Activated CD8-positive, alpha-beta T cell treated with anti-CD3 and anti-CD28 coated beads for 36 hours (primary cell): Measurements from ENCODE around the gene LZTS3. TPM values are rescaled to one million over a fixed set of nuclear protein-coding genes. Genes with fewer than 3 reads are reported as not detected.

Experiments
- ATAC-seq: fragments of 200-7000 bp; cut with Tn5 transposase; one replicate; pipeline ENCODE4 v1.10.0; 2021; ENCODE audit warnings: mild to moderate bottlenecking, moderate library complexity
- CTCF ChIA-PET: fragments of 350-600 bp; sonication (Branson Sonifier 250); formaldehyde crosslinking; loops from one replicate; lab custom pipeline; 2021; ENCODE audit warnings: antibody characterized with exemption; lab: Charles Lee
- POLR2A ChIA-PET: fragments of 350-600 bp; sonication (Branson Sonifier 250); formaldehyde crosslinking; loops from one replicate; lab custom pipeline; 2021; ENCODE audit warnings: antibody characterized with exemption; lab: Charles Lee
- DNase-seq: peaks from one replicate; pipeline ENCODE4 v3.0.0-alpha.2; 2020
- H3K27ac Mint-ChIP-seq: one replicate; pipeline ENCODE4 v1.8.0; 2021; ENCODE audit warnings: mild to moderate bottlenecking, mixed read lengths
- H3K27me3 Mint-ChIP-seq: one replicate; pipeline ENCODE4 v1.8.0; 2021; ENCODE audit warnings: mixed read lengths
- H3K36me3 Mint-ChIP-seq: one replicate; pipeline ENCODE4 v1.8.0; 2021; ENCODE audit warnings: low read depth, mixed read lengths
- H3K4me1 Mint-ChIP-seq: one replicate; pipeline ENCODE4 v1.8.0; 2021; ENCODE audit warnings: low read depth, mixed read lengths
- H3K4me3 Mint-ChIP-seq: one replicate; pipeline ENCODE4 v1.8.0; 2021; ENCODE audit warnings: mild to moderate bottlenecking, moderate library complexity, mixed read lengths
- H3K9me3 Mint-ChIP-seq: one replicate; pipeline ENCODE4 v1.8.0; 2021; ENCODE audit warnings: mixed read lengths
- intact Hi-C: fragments of 100-400 bp; cut with micrococcal nuclease; formaldehyde crosslinking; loops from one replicate; pipeline ENCODE4 v1.10.0; 2022
- total RNA-seq, 2 experiments: library from RNA; stranded (reverse); gene quantifications; one replicate each; pipeline ENCODE4 v1.2.3, GENCODE V29; 2021
- TF ChIP-seq, protein P1 (sequence below): fragments of 200-600 bp; IDR thresholded peaks from one replicate; pipeline ENCODE4 v1.8.0; 2022; ENCODE audit warnings: antibody characterized with exemption, mild to moderate bottlenecking

Gene LZTS3
- total RNA-seq, 2 experiments from 2014 or later: 1.3 to 1.4 TPM

DNA sequence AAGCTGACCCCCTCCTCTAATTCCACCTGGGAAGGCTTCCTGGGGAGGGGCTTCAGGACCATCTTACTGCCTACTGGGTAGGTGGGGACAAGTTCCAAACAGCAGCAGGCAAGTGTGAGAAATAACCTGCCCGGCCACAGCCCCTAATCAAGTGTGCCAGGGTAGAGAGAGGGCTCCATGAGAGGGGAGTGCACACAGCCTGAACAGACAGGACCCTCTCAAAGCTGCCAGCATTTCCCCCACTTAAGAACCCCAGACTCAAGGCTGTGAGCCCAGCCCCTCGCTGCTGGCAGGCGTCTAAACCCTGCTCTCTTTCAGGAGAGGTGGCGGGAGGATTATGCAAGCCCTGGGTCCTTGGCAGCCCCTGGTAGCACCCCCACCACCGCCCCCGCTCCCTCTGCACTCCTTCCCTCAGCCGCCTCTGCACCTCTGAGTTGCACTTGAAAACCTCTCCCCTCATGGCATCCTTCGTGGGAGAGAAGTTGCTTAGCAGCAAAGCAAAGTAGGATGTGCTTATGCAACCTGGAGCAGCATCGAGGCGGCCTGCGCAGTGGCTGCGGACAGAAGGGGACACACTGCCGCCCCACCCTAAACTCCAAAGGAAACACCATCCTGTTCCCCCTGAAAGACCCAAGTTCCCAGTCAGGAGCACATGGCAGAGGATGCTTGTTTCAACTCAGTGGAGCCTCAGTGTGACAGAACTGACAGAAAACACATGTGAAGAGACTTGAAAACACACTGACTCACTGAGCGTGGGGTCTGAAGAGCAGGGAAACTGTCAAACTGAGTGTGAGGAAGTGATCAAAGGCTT is 20.7 kb upstream of the LZTS3 start:
- intact Hi-C loops: no loop called here
- Mint-ChIP-seq H3K9me3 (no peaks in the 10 kb centered on the region), H3K4me3 (no peak overlapping the region), H3K4me1 (peaks cover 11% of the 10 kb centered on the region), H3K27ac (no peak overlapping the region), H3K36me3 (peaks cover 43% of the 10 kb centered on the region), H3K27me3 (no peaks in the 10 kb centered on the region)
- ChIA-PET POLR2A (no interaction called here), CTCF (interaction anchor here (0.7 kb wide), 1 partner anchor 123 kb away, joined by 3 read pairs; no protein-coding TSS in a partner anchor)
- DNase-seq (peak; percentile 38), ATAC-seq (peak; percentile 68)
- TF ChIP-seq, protein P1, sequence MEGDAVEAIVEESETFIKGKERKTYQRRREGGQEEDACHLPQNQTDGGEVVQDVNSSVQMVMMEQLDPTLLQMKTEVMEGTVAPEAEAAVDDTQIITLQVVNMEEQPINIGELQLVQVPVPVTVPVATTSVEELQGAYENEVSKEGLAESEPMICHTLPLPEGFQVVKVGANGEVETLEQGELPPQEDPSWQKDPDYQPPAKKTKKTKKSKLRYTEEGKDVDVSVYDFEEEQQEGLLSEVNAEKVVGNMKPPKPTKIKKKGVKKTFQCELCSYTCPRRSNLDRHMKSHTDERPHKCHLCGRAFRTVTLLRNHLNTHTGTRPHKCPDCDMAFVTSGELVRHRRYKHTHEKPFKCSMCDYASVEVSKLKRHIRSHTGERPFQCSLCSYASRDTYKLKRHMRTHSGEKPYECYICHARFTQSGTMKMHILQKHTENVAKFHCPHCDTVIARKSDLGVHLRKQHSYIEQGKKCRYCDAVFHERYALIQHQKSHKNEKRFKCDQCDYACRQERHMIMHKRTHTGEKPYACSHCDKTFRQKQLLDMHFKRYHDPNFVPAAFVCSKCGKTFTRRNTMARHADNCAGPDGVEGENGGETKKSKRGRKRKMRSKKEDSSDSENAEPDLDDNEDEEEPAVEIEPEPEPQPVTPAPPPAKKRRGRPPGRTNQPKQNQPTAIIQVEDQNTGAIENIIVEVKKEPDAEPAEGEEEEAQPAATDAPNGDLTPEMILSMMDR: no peak

DNA sequence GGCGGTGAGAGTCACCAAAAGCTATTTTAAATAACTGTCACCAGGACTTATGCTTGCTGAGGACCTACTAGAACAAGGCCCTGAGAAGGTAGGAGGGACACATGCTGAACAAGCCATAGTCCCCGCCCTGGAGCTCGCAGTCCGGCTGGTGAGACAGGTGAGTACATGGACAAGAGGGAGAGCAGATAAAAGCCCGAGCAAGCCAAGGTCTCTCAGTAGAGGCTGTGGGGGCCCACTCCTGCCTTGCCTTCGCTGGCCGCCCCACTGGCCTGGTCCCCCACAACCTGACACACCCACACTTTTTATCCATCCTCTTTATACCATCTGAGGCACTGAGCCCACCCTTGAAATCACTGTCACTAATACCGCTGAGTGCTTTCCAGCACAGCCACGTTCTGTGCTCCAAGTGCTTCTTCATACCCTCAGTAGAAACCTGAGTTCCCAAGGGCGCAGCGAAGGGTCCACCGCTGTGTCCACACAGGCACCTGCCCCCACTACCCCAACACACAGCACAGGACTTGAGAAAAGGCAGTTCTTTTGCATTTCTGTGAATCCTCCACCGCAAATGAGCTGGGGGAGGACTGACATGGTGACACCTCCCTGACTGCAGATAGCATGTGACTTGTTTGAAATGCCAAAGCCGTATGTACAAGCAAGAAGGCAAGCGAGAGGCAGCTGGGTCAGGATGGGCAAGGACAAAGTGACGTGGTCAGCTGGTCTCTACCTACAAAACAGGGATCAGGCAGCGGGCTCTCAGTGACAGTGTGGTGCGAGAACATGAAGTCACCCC is 19.1 kb upstream of the LZTS3 start:
- POLR2A ChIA-PET: interaction anchor here (0.7 to 1.2 kb wide), 4 partner anchors 37 to 157 kb away, joined by 3 read pairs; no protein-coding TSS in a partner anchor

DNA sequence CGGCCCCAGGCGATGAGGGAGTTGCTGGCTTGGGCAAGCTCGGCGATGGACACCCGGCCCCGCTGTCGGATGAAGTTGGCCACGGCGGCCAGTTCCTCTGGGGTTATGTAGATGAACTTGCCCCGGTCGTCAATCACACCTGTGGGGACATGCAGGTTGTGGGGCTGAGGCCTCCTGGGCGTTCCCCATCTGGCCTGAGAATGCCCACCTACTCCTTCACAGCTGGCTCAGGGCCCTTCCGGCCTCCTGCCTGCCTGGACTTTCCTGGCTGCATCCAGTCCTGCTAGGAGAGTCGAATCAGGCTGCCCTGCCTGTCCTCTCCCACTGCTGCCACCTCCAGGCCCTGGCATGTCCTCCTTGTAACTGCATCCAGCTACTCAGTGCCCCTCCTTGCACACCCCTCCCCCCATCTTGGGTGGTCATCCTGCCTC is 17.3 kb upstream of the LZTS3 start:
- Mint-ChIP-seq H3K4me1 (peaks cover 5% of the 10 kb centered on the region), H3K4me3 (no peak overlapping the region), H3K27ac (no peak overlapping the region), H3K27me3 (no peaks in the 10 kb centered on the region), H3K9me3 (no peaks in the 10 kb centered on the region), H3K36me3 (peaks cover 33% of the 10 kb centered on the region)
- POLR2A ChIA-PET: no interaction called here
- DNase-seq: no peak
- CTCF ChIA-PET: no interaction called here
- TF ChIP-seq, protein P1: no peak
- ATAC-seq: no peak
- intact Hi-C loops: no loop called here

More for the DNA sequence above, 19.1 kb upstream of the LZTS3 start:
- ATAC-seq (no peak), DNase-seq (no peak)
- CTCF ChIA-PET: interaction anchor here (0.6 to 1.4 kb wide), 2 partner anchors 9 to 16 kb away, joined by 3 read pairs; partner anchors contain the start of gene ITPA
- H3K36me3 Mint-ChIP-seq: peaks cover 38% of the 10 kb centered on the region
- no peak overlapping the region for H3K4me3 Mint-ChIP-seq
- no peaks in the 10 kb centered on the region for H3K9me3 Mint-ChIP-seq
- H3K27me3 Mint-ChIP-seq: no peaks in the 10 kb centered on the region
- H3K4me1 Mint-ChIP-seq: peaks cover 11% of the 10 kb centered on the region
- intact Hi-C loops: no loop called here
- TF ChIP-seq, protein P1: no peak
- no peak overlapping the region for H3K27ac Mint-ChIP-seq

DNA sequence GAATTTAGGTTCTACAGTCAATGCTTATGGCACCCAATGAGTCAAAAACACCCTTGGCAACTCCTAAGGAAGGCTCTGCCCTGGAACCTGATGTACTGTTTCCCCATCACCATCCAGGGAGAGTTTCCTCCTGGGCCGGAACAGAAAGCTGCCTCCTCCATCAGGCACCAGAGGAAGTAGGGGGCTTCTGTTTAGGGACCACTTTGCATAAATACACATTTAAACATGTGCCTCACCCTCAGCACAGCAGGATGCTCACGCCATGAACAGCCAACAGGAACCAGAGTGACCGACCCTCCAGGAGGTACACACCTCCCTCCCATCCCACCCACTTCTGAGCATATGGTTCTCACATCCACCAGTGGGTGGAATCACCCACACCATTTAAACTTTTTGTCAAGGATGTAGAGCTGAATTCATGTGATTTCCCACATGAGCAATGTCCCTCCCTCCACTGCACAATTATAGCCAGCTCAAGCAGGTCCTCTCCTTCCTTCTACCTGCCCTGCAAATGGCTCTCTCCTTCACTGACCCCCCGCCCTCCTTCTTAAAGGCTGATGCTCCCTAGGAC is 16.3 kb upstream of the LZTS3 start:
- peaks cover 30% of the 10 kb centered on the region for H3K36me3 Mint-ChIP-seq
- POLR2A ChIA-PET: no interaction called here
- H3K27me3 Mint-ChIP-seq: no peaks in the 10 kb centered on the region
- TF ChIP-seq, protein P1: no peak
- intact Hi-C loops: no loop called here
- H3K9me3 Mint-ChIP-seq: no peaks in the 10 kb centered on the region
- CTCF ChIA-PET: no interaction called here
- ATAC-seq: no peak
- no peak overlapping the region for H3K4me3 Mint-ChIP-seq
- H3K4me1 Mint-ChIP-seq: no peaks in the 10 kb centered on the region
- no peak for DNase-seq
- peak overlapping the region; percentile 44 for H3K27ac Mint-ChIP-seq
